Retinal pigment epithelial cell (primary cell): ENCODE measurements around the gene BMP8A.

Experiments used
- DNase-seq: peaks from one replicate; pipeline ENCODE4 v3.0.0-alpha.2; 2010; ENCODE audit warnings: low read depth
- H3K4me3 ChIP-seq: 2 replicates; pipeline ENCODE4 v1.5.1; 2011; ENCODE audit warnings: mild to moderate bottlenecking, low read length, control low read depth, moderate library complexity
- CTCF ChIP-seq: conservative IDR thresholded peaks from 2 replicates; pipeline ENCODE4 v1.5.1; 2011; ENCODE audit warnings: low read depth, low read length, control low read depth, inconsistent platforms

BMP8A gene

DNA sequence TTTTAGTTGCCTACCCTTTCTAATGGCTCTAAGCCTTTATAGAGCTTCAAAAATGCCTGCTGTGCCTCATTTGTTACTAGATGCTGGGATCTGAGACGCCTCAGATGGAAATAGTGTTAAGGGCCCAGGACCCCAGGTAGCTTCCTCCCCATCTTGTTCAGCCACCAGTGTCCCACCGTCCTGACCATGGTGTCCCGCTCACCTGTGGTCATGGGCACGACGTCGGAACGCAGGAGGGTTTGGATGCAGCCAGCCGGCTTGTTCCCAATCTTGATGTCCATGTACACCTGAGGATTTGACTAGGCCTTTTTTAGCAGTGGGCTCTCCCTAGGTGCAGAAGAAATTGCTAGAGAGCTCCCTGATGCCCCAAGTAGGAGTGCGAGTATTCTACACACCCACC lies 54.1 kb downstream of the BMP8A start:
- H3K4me3 ChIP-seq: no peak overlapping the region
- TF ChIP-seq CTCF: no peak

GRCh38 chr1:39554277-39554676 lies 62.8 kb downstream of the BMP8A start:
- TF ChIP-seq CTCF: no peak
- H3K4me3 ChIP-seq: no peak overlapping the region
- no peak for DNase-seq

More for the DNA sequence above, 54.1 kb downstream of the BMP8A start:
- no peak for DNase-seq

- no peak for DNase-seq
- no peak for TF ChIP-seq CTCF
- H3K4me3 ChIP-seq: no peak overlapping the region
Measured at GRCh38 chr1:39561279-39561678, 69.8 kb downstream of the BMP8A start.

DNA sequence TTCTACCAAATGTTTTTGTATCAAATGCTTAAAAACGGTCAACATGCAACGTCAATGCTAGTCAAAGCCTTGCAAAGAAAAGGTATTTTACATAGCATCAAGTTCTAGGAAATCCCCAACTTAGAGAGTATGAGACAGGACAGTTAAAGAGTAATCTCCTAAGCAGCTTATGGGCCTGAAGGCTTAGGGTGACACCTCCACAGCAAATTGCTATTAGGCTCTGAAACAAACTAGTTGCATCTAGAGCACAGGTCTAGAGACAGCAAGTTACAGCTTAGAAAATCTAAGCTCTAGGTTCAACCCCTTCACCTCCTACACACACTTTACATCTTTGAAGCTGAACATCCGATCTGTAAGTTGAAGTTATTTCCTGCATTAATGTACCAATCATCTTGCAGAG lies 71.5 kb downstream of the BMP8A start:
- TF ChIP-seq CTCF: no peak
- H3K4me3 ChIP-seq: no peak overlapping the region
- no peak for DNase-seq

- DNase-seq: no peak
- no peak for TF ChIP-seq CTCF
- H3K4me3 ChIP-seq: no peak overlapping the region
Measured at GRCh38 chr1:39563669-39564068, 72.2 kb downstream of the BMP8A start.

DNA sequence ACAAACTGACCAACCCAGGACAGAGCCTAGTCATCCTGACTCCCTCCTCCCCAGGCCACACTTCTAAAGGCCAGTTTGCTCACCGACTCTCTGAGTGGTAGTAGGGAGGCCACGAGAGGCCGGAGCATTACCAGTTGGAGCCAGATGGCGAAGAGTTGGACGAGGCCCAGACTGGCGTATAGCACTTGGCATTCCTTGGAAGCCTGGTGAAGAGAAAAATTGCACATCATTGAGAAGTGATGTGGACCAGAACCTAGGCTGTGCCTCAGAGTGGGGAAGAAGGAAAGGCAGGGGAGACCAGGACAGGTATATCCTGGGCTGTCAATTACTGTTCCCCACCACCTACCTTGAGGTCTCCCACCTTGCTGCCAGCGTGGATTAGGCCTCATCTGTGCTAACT lies 72.9 kb downstream of the BMP8A start:
- no peak for DNase-seq
- TF ChIP-seq CTCF: no peak

DNA sequence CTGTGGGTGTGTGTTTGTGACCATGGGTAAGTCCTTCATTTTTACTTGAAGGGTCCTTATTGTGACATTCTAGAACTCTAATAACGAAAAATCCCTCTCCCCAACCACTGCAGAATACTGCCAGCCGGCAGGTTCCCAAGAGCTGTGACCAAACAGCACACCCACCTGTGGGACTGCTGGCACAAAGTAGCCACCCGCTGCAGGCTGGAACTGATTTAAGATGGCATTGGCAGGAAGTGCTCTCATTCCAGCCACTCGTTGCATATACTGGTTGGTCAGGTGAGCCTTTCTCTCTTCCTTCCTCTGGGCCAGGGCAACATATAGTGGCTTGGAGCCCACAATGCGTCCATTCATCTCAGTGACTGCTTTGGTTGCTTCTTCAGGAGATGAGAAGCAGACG lies 73.5 kb downstream of the BMP8A start:
- TF ChIP-seq CTCF: no peak
- DNase-seq: no peak

More for the DNA sequence above, 72.9 kb downstream of the BMP8A start:
- no peak overlapping the region for H3K4me3 ChIP-seq

More for the DNA sequence above, 73.5 kb downstream of the BMP8A start:
- H3K4me3 ChIP-seq: no peak overlapping the region
